HG03108 (cell line): ENCODE data around the gene CDH23.

ENCODE experiments used
- ATAC-seq: cut with Tn5 transposase; IDR thresholded peaks from one replicate; pipeline ENCODE4 v1.9.1; 2021; ENCODE audit warnings: moderate library complexity; ENCODE audit not compliant: unreplicated experiment

Gene CDH23

GRCh38 chr10:71438761-71439160, 42.0 kb downstream of the CDH23 start:
- no peak for ATAC-seq

GRCh38 chr10:71439670-71440425, 43.1 kb downstream of the CDH23 start:
- no peak for ATAC-seq

- ATAC-seq: no peak
Observed at GRCh38 chr10:71440506-71441035, 43.9 kb downstream of the CDH23 start.

GRCh38 chr10:71442000-71442399, 45.3 kb downstream of the CDH23 start:
- ATAC-seq: no peak

DNA sequence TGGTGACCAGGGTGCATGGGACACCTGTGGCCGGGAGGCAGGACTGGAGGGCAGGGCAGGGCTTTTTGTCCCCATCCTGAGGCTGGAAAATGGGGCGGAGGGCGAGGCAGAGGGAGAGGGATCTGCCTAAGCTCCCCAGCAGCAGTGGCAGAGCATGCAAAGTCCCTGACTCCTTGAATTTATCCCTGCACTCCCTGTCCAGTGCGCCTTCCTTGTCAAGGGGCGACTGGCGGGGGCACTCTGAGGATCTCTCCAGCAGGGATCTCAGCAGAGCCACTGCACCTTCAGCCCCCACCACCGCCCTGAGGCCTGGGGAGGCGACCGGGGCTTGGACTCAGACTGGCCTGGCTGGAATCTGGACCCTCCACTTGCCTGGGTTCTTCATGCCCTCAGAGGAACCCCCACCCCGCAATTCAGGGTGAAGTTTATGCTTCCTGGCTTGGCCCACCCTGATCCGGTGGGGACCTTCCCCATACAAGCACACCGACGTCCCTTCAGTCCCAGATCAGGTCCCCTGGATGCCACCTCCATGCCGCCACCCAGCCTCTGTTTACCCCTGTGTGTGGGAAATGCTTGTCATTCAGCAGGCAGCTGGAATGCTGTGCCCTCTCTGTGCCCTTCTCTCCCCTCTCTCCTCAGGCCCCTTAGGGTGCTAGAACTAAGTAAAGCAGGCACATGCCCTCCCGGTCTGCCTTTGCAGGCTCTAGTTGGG, 46.3 kb downstream of the CDH23 start:
- ATAC-seq: no peak

- no peak for ATAC-seq
Observed at GRCh38 chr10:71443676-71444075, 47.0 kb downstream of the CDH23 start.

- no peak for ATAC-seq
Observed at GRCh38 chr10:71444284-71445054, 47.7 kb downstream of the CDH23 start.

DNA sequence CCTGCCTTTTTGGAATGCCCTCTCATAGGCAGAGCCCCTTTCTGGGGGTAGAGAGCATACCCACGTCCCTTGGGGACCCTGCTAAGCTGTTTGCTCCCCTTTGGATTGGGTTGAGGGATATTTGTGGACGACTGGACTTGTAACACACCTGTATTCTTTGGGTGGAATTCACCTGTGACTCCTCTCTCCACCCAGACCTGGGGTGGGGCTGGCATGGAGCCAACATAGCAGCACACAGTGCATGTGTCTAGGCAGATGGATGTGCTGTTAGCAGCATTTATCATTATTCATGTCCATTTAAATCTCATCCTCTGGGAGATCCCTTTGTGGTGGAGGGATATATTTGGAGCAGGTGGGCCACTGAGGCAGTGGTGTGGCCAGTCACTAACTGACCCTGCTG, 51.0 kb downstream of the CDH23 start:
- ATAC-seq: no peak

- ATAC-seq: no peak
Observed at GRCh38 chr10:71448146-71448545, 51.4 kb downstream of the CDH23 start.

- ATAC-seq: no peak
Observed at GRCh38 chr10:71449026-71449425, 52.3 kb downstream of the CDH23 start.

DNA sequence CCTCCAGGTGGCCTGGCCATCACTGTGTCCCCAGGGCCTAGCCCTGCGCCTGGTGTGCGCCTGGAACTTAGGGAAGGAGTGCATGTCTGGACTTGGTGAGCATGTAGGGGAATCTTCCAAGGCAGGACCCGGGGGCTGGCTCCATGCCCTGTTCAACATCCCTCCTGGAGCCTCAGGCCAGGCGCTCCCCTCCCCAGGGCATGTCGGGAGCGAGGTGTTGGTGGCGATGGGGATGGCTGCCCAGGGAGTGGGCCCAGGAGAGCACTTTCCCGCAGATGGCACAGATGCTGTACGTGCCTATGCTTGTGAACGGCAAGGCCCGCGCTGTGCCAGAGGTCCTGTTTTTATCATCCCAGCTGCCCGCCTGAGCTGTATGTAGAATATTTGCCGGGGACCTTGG, 55.0 kb downstream of the CDH23 start:
- ATAC-seq: no peak

DNA sequence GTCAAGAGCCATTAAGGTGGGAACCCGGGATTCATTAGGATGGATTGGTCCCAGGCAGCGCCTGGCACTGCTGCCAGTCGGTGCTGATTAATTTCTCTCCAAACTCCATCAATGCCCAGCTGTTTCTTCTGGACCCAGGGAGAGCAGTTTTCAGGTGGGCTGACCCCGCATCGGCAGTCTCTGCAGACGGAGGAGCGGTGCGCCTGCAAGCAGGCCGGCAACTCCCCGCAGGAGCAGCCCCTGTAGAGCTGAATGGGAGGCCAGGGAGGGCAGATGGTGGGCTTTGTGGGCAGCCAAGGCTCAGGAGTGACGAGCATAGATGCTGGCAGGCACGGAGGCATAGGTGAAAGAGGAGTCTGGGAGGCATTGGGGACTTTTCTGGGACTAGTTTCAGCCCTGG, 56.5 kb downstream of the CDH23 start:
- ATAC-seq: no peak

DNA sequence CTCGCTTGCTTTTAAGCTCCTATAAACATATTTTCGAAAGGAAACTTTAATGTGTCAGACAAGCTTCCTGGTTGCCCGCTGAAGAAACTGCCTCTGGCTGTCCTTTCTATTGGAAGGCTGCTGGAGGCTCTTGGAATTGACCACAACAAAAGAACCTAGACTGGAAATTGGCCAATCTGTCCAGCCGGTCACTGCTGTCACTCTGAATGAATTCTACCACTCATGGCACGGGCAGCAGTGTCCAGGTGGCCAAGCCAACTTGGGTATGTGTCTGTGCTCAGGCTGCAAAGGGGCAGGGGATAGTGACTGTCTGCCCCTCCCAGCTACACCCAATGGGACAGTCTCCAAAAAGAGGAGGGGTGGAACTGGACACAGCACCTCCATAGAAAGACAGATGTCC, 57.6 kb downstream of the CDH23 start:
- no peak for ATAC-seq

DNA sequence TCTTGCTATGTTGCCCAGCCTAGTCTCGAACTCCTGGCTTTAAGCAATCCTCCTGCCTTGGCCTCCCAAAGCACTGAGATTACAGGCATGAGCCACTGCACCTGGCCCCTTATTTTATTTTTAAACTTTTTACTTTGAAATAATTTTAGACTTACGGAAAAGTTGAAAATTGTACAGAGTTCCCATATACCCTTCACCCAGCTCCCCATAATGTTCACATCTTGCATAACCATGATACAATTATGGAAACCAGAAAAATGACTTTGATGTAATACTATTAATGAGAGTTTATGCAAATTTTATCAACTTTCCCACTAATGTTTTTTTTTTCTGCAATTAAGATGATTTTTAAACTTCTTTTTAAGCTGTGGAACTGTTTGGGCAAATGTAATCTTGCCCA, 58.3 kb downstream of the CDH23 start:
- ATAC-seq: no peak

GRCh38 chr10:71456631-71457030, 59.9 kb downstream of the CDH23 start:
- ATAC-seq: no peak

- ATAC-seq: no peak
Observed at GRCh38 chr10:71457908-71458307, 61.2 kb downstream of the CDH23 start.

- no peak for ATAC-seq
Observed at GRCh38 chr10:71458387-71458786, 61.7 kb downstream of the CDH23 start.

GRCh38 chr10:71459513-71459912, 62.8 kb downstream of the CDH23 start:
- ATAC-seq: no peak

- no peak for ATAC-seq
Observed at GRCh38 chr10:71460615-71461014, 63.9 kb downstream of the CDH23 start.

- ATAC-seq: no peak
Observed at GRCh38 chr10:71461457-71461856, 64.7 kb downstream of the CDH23 start.

GRCh38 chr10:71462062-71462935, 65.6 kb downstream of the CDH23 start:
- no peak for ATAC-seq
